ENCODE measurements around the gene ZNF358.

- TF ChIP-seq CTCF (IDR thresholded peaks at IDR 0.05), result no peak
- no peak for TF ChIP-seq POLR2A (IDR thresholded peaks at IDR 0.05)
Observed at GRCh38 chr19:7547159-7547558, 31.3 kb downstream of the ZNF358 start.

Measured in lower leg skin (tissue), 3 donors.